GM19468 (cell line): Measurements from ENCODE around the gene TANGO6.
"Not testable (repeated sequence)": the region's sequence is repeated elsewhere in the genome, so short reads cannot be mapped to it uniquely, and the experiment has no call there.

ENCODE experiments used
- ATAC-seq: cut with Tn5 transposase; IDR thresholded peaks from one replicate; pipeline ENCODE4 v1.9.1; 2021; ENCODE audit warnings: mild to moderate bottlenecking, moderate library complexity, moderate number of reproducible peaks; ENCODE audit not compliant: unreplicated experiment; ENCODE audit errors: extremely low read depth

Gene TANGO6

GRCh38 chr16:68954911-68955635 lies 111.7 kb downstream of the TANGO6 start:
- ATAC-seq, result no peak

DNA sequence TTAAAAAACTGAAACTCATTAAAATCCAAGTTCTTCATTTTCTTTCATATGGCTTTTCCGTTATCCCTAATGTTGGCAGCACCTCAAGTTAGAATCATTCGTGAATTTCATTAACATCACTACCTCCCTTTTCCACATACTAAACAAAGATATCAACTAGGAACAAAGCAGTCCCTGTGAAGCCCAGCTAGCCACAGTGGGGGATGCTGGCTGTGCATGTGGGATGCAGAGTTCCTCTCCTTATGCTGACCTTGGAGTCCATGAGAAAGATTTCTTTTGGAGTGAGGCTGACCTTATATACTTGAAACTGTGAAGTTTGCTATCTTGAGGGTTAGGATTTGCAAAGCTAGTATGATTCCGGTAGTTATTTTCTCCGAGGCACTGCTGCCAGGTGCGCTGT lies 117.6 kb downstream of the TANGO6 start:
- ATAC-seq, result no peak

DNA sequence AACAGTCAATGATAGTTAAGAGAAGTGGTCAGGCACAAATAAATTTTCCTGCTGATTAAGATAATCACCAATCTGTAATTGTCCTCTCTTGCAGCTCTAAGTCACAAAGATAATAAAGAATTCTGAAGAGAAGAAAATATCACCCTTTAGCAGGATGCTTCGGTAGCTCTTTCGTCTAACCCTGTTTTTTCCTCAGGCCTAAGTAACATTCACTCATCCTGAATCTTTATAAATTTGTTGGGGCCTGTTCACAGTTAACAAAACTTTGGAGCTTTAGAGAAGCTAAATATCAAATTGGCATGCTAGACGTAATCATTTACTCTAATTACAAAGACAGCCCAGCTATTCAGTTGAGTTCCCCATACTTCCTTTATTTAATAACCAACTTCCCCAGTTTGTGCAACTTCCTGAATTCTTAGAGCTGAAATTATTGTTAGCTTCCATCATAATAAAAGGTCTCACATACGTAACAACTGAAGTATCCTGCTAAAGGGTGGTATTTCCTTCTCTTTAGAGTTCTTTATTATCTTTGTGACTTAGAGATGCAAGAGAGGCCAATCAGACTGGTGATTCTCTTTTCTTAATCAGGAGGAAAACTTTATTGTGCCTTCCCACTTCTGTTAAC lies 118.6 kb downstream of the TANGO6 start:
- no peak for ATAC-seq

DNA sequence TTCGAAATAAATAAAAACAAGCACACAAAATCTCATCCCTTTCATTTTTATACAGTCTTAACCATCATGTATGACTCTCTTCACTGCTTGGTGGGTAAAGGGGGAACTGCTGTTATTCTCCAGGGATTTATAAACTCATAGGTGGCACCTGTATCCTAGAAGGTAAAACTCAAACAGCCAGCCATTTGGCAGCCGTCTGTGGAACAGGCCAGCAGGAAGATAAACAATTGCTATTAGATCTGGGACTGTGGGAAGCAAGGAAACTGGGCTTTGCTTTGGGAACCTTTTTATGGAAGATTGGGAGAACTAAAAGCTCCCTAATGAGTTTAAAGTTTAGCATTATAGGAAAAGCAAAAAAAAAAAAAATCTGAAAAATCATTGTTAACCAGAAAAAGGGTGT lies 126.0 kb downstream of the TANGO6 start:
- no peak for ATAC-seq

GRCh38 chr16:68972013-68972412 lies 128.7 kb downstream of the TANGO6 start:
- no peak for ATAC-seq

- no peak for ATAC-seq
Measured at GRCh38 chr16:68972720-68973119, 129.4 kb downstream of the TANGO6 start.

DNA sequence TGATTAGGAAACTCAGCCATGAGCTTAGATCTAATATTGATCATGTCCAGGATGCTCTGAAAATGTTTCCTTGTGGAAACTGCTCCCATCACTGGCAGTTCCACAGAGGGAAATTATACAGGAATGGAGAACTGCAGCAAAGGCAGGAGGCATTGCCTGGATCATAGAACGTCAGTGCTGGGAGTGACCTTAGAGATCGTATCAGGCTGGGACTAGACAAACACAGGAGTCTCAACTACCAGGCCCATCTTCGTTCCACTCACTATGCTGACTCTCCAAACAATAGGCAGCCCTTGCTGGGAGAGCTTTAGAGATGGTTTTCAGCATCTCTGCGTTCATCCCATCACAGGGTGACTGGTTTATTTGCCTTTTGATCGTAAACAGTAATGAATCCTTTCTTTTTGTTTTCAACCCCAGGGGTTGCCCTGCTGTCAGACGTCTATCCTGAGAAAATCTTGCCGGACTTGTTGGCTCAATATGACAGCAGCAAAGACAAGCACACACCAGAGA lies 130.3 kb downstream of the TANGO6 start:
- ATAC-seq, result no peak

GRCh38 chr16:68978303-68978954 lies 135.1 kb downstream of the TANGO6 start:
- no peak for ATAC-seq

DNA sequence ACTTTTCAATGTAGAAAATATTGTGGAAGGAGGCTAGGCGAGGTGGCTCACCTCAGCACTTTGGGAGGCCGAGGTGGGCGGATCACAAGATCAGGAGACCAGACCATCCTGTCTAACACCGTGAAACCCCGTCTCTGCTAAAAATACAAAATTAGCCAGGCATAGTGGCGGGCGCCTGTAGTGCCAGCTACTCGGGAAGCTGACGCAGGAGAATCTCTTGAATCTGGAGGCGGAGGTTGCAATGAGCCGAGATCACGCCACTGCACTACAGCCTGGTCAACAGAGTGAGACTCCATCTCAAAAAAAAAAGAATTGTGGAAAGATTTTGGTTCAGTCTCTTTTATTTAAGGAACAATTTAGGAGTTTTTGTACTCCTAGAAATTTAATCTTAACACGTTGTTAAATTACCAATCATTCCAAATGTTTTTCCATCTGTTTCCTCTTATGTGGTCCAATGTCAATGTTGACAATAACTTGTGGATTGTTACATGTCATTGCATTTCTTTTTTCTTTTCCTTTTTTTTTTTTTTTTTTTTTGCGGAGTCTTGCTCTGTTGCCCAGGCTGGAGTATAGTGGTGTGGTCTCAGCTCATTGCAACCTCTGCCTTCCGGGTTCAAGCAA lies 137.5 kb downstream of the TANGO6 start:
- no peak for ATAC-seq

DNA sequence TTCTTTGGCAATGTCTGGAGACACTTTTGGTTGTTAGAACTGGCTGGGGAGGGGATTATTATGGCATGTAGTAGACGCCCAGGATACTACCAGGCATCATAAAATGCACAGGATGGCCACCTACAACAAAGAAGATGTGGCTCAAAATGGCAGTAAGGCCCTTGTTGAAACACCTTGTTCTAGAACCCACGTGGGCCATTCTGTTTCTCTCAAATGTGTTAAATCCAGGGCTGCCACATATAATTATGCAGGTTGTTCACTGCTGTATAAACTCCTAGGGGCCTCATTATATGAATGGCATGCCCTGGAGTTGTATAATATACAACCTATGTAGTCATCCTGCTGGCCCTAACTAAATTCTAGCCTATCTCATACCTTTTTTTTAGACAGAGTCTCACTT lies 138.6 kb downstream of the TANGO6 start:
- ATAC-seq, result no peak

DNA sequence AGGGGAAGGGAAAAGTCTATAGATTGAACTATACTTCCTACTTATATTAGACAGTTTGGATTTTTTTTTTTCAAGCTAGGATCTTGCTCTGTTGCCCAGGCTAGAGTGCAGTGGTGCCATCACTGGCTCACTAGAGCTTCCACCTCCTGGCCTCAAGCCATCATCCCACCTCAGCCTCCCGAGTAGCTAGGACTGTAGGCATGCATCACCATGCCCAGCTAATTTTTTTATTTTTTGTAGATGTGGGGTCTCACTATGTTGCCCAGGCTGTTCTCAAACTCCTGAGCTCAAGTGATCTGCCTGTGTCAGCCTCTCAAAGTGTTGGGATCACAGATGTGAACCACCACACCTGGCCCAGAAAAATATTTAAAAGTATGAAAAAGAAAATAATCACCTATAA lies 141.1 kb downstream of the TANGO6 start:
- no peak for ATAC-seq

GRCh38 chr16:68985268-68985667 lies 141.9 kb downstream of the TANGO6 start:
- no peak for ATAC-seq

- ATAC-seq, result no peak
Measured at GRCh38 chr16:68985855-68986254, 142.5 kb downstream of the TANGO6 start.

- no peak for ATAC-seq
Measured at GRCh38 chr16:68987734-68988457, 144.6 kb downstream of the TANGO6 start.

- ATAC-seq, result not testable (repeated sequence)
Measured at GRCh38 chr16:68990172-68990845, 147.0 kb downstream of the TANGO6 start.

- no peak for ATAC-seq
Measured at GRCh38 chr16:68991075-68991474, 147.7 kb downstream of the TANGO6 start.

- ATAC-seq, result no peak
Measured at GRCh38 chr16:68992521-68992920, 149.2 kb downstream of the TANGO6 start.

DNA sequence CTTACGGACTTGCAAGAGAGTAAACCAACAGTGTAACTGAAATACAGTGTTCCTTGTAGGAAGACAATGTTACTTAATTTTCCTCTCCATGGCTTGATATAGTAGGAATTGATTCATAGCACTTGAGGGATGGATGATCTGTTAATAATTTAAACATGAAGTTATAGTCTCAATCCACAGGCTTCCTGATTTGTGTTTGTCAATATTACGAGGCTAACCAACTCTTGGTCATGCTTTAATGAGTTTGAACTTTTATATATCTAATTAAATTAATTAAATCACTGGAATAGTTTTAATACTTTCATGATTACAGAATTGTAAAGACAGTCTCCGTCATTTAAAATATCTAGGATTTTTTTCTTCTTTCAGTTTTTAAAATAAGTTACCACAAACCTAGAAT lies 150.1 kb downstream of the TANGO6 start:
- no peak for ATAC-seq

- no peak for ATAC-seq
Measured at GRCh38 chr16:68993885-68994284, 150.6 kb downstream of the TANGO6 start.

- no peak for ATAC-seq
Measured at GRCh38 chr16:68994324-68994723, 151.0 kb downstream of the TANGO6 start.
